Ectodermal cell (in vitro differentiated cells): Measurements from ENCODE around the gene ST6GAL2.

ENCODE experiments used
- H3K27ac ChIP-seq: 2 replicates; pipeline ENCODE4 v1.7.0; 2013; ENCODE audit warnings: mild to moderate bottlenecking, low read depth, low read length; ENCODE audit not compliant: insufficient read depth, poor library complexity, severe bottlenecking
- H3K27me3 ChIP-seq: 2 replicates; pipeline ENCODE4 v1.7.0; 2013; ENCODE audit warnings: mild to moderate bottlenecking, low read length; ENCODE audit not compliant: insufficient read depth, control insufficient read depth, poor library complexity, severe bottlenecking
- H3K36me3 ChIP-seq: one replicate; pipeline ENCODE4 v1.7.0; 2013; ENCODE audit warnings: low read length; ENCODE audit not compliant: control insufficient read depth, insufficient read depth
- H3K4me1 ChIP-seq: one replicate; pipeline ENCODE4 v1.7.0; 2013; ENCODE audit warnings: low read length; ENCODE audit not compliant: control insufficient read depth, insufficient read depth
- H3K4me3 ChIP-seq: 2 replicates; pipeline ENCODE4 v1.7.0; 2013; ENCODE audit warnings: low read depth, low read length, control low read depth; ENCODE audit not compliant: insufficient read depth
- H3K9me3 ChIP-seq: 2 replicates; pipeline ENCODE4 v1.7.0; 2013; ENCODE audit warnings: mild to moderate bottlenecking, low read length, moderate library complexity; ENCODE audit not compliant: control insufficient read depth
- WGBS, 2 experiments: methylation state at CpG; one replicate each; pipeline ENCODE4 v1.1.7; 2013; ENCODE audit warnings: missing lambda C conversion rate in 2 of 2; 5-methylcytosine and 5-hydroxymethylcytosine counted together

The ST6GAL2 gene

DNA sequence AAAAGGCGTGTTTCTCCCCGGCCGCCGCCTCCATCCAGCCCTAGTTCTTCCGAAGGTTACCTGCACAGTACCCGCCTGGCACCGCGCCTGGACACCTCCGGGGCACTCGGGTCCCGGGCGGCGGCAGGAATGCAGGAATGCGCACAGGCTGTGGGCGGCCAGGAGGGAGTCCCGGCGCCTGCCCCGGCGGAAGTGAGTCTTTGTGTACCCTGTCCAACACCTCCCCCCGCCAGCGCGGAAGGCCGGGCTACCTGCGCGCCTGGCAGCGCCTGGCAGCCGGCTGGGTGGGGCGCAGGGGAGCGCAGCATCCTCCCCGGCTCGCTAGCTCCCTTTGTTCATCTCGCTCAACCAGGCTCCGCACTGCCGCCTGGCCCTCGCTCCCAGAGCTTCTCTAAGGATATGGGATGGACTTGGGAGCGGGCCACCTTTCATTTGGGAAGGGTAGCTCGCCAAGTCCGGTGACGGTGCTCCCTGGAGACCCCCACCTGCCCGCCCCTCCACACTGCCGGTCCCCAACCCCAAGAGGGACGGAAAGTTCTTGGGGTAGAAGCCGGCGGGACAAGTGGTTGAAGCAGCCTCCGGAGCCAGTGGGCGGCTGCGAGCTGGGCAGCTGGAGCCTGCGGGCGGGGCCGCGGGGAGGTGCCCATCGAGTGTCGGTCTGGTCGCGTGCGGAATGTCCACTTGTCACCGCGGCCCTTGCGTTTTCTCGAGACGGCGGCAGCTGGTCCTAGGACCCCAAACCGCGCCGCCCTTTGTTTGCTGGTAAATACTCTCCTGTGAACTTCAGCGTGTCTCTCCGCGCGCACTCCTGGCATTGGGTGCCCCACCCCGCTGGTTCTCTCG, 1.2 kb upstream of the ST6GAL2 start:
- H3K27me3 ChIP-seq, result peaks cover 62% of the 10 kb centered on the region
- peaks cover 4% of the 10 kb centered on the region for H3K4me1 ChIP-seq
- no peak overlapping the region for H3K27ac ChIP-seq
- 1% methylated on average over 71 of the region's 71 CpGs for WGBS, 2 experiments
- H3K36me3 ChIP-seq, result no peaks in the 10 kb centered on the region
- no peaks in the 10 kb centered on the region for H3K9me3 ChIP-seq
- H3K4me3 ChIP-seq, result peak overlapping the region; percentile 76

DNA sequence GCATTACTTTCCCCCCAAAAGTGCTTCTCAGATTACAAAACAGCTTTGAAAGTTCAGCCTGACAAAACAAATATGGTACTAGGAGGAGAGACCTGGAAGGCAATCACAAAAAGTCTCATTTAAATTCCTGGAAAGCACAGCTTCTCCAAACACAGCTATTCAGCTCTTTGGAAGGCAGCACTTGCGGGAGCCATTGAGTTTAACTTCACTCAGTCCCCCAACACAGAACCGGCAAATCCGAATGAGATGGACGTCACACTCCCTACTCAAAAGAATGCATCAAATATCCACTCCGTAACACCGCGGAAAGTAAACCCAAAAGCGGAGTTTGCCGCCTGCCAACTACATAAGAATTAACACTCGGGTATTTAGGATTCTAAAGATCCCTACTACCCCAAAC, 638 bp downstream of the ST6GAL2 start:
- H3K27ac ChIP-seq, result no peak overlapping the region
- WGBS, 2 experiments, result 0% methylated on average over 10 of the region's 10 CpGs
- peaks cover 4% of the 10 kb centered on the region for H3K4me1 ChIP-seq
- H3K27me3 ChIP-seq, result peaks cover 60% of the 10 kb centered on the region
- peak overlapping the region; percentile 76 for H3K4me3 ChIP-seq
- H3K36me3 ChIP-seq, result no peaks in the 10 kb centered on the region
- H3K9me3 ChIP-seq, result no peaks in the 10 kb centered on the region

DNA sequence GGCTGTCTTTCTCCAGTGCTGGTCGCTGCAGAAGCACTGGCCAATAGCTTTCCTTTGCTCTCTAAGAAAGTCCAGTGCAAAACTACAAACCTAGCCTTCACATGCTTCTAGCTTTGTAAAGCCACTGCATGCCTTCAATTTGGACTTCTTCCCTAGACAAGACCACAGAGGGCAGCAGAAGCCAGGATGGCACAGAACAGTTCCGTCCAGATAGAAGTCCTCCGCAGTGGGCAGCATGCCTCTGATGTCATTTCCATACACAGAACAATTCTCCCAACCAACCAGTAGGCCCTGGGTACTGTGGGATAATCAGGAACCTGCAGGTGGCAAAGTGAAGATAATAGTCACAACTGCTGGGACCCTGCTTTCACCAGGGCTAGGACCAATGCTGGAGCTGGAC, 3.3 kb downstream of the ST6GAL2 start:
- Histone ChIP-seq H3K9me3 (no peaks in the 10 kb centered on the region), H3K27me3 (peaks cover 51% of the 10 kb centered on the region), H3K4me1 (peaks cover 4% of the 10 kb centered on the region), H3K4me3 (no peak overlapping the region), H3K36me3 (no peaks in the 10 kb centered on the region), H3K27ac (no peak overlapping the region)
- WGBS, 2 experiments, result 81 to 82% methylated on average over 3 of the region's 3 CpGs

DNA sequence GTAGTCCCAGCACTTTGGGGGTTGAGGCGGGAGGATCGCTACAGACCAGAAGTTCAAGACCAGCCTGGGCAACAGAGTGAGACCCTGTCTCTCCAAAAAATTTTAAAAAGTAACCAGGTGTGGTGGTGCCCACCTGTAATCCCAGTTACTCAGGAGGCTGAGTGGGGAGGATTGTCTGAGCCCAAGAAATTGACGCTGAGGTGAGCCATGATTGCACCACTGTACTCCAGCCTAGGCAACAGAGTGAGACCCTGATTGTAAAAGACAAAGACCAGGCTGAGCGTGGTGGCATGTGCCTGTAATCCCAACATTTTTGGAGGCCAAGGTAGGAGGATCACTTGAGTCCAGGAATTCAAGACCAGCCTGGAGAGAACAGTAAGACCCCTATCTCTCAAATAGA, 7.8 kb downstream of the ST6GAL2 start:
- Histone ChIP-seq H3K27me3 (peaks cover 7% of the 10 kb centered on the region), H3K4me3 (no peak overlapping the region), H3K27ac (no peak overlapping the region), H3K9me3 (no peaks in the 10 kb centered on the region), H3K36me3 (no peaks in the 10 kb centered on the region), H3K4me1 (no peaks in the 10 kb centered on the region)
- 92 to 96% methylated on average over 4 of the region's 4 CpGs for WGBS, 2 experiments

DNA sequence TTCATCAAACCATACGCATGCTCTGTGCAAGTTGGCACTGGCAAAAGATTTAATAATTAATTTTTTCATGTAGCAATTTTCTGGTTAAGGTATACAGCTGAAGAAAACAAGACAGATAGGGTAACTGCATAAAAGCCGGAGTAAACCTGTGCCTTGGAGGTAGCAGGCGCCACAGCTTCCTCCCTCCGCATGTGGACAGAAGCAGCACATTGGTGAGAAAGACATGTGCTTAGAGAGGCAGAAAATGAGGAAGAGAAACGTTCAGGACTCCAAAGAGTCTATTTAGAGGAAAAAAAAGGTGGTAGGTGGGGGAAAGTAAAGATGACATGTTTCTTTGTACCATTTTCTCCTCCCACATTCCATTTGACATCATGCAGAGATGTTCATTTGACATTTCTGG, 9.3 kb downstream of the ST6GAL2 start:
- WGBS, 2 experiments, result 89 to 92% methylated on average over 4 to 5 of the region's 5 CpGs
- H3K9me3 ChIP-seq, result no peaks in the 10 kb centered on the region
- no peaks in the 10 kb centered on the region for H3K27me3 ChIP-seq
- no peak overlapping the region for H3K27ac ChIP-seq
- no peaks in the 10 kb centered on the region for H3K36me3 ChIP-seq
- H3K4me1 ChIP-seq, result no peaks in the 10 kb centered on the region
- no peak overlapping the region for H3K4me3 ChIP-seq

DNA sequence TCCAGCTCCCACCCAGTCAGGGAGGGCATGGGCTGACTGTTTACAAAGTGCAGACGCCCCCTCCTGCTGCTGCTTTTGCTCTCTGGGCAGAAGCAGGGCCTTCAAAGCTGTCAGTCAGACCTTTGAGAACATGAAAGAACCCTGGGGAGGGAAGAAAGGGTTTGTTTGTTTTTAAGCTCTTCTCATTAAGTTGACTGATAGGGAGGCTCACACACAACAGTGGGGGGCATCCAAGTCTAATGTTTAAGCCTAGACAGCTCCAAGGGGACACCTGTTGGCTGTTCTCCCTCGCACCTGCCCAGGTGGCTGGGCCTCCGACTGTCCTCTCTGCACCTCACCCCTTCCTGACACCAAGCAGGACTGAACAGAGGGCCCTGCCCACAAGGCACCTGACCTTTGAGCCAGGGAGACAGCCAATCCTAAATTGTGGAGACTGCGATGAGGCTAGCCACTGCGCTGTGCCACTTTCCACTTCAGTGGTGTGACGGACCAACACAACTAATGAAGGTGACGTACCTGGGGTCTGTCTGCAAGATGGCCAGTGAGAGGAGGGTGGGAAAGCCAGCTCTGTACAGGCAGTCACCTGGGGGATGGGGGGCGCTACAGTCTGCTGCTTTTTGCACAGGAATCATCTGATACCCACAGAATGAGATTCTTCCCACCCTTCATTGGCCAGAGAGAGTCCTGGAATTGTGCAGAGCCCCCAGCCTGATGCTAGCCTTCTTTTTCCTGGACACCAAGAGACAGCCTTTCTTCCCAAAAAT, 16.3 kb downstream of the ST6GAL2 start:
- no peaks in the 10 kb centered on the region for H3K36me3 ChIP-seq
- H3K27me3 ChIP-seq, result peaks cover 31% of the 10 kb centered on the region
- H3K4me1 ChIP-seq, result peaks cover 39% of the 10 kb centered on the region
- WGBS, 2 experiments, result 52 to 54% methylated on average over 8 of the region's 8 CpGs
- H3K4me3 ChIP-seq, result no peak overlapping the region
- H3K9me3 ChIP-seq, result no peaks in the 10 kb centered on the region
- H3K27ac ChIP-seq, result no peak overlapping the region

DNA sequence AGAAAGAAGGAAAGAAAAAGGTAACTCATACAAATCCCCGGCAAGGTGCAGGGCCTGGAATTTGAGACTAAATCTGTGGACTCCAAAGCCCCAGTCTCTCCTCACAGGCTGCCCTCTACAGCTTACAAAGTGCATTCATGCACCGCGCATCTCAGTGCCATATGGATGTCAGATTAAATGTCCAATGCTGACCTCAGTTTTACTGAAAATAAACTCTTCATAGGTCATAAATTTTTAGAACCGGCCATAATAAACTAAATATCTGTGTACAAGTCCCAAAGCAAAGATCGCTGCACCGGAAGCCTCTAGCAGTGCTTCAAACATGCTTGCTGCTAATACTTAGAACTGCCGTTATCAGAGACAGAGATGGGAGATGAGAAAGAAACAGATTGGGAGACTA, 17.7 kb downstream of the ST6GAL2 start:
- Histone ChIP-seq H3K27ac (no peak overlapping the region), H3K27me3 (peaks cover 37% of the 10 kb centered on the region)
- 89% methylated on average over 7 of the region's 7 CpGs for WGBS, 2 experiments

DNA sequence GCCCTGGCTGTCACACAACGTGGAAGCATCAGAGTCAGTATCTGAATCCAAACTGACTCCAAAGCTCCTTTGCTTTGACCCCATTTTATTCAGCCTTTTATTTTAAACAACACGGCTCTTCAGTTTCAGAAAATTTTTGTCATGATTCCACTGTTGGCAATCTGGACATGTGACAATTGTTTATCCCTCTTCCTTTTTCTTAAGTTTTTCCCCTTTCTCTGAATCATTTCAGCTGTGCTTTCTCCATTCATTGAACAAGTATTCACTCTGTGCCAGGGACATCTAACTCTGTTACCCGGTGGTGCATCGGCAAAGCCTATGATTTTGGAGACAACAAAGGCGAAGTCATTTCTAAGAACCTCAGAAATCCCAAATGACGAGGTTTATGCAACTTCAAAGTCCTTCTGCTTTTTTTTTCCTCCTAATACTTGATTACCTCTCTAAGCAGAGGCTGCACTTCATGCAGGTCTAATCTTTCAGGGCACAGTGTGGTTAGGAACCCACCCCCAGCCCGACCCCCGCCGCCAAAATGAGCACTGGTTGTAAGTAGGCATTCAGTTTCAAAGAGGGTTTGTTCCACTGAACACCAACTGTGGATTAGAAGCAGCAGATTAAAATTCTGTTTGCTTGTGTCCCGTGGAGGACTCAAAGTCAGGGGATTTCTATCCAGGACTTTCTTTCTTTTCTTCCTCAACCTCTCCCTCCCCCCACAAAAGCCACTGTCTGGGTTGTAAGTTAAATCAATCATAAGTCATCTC, 18.6 kb downstream of the ST6GAL2 start:
- WGBS, 2 experiments, result 50 to 62% methylated on average over 9 to 10 of the region's 10 CpGs
- Histone ChIP-seq H3K4me1 (peaks cover 39% of the 10 kb centered on the region), H3K4me3 (no peak overlapping the region), H3K27me3 (peaks cover 37% of the 10 kb centered on the region), H3K27ac (no peak overlapping the region), H3K36me3 (no peaks in the 10 kb centered on the region), H3K9me3 (no peaks in the 10 kb centered on the region)

More for the DNA sequence above, 17.7 kb downstream of the ST6GAL2 start:
- Histone ChIP-seq H3K4me1 (peaks cover 39% of the 10 kb centered on the region), H3K36me3 (no peaks in the 10 kb centered on the region), H3K9me3 (no peaks in the 10 kb centered on the region), H3K4me3 (no peak overlapping the region)

DNA sequence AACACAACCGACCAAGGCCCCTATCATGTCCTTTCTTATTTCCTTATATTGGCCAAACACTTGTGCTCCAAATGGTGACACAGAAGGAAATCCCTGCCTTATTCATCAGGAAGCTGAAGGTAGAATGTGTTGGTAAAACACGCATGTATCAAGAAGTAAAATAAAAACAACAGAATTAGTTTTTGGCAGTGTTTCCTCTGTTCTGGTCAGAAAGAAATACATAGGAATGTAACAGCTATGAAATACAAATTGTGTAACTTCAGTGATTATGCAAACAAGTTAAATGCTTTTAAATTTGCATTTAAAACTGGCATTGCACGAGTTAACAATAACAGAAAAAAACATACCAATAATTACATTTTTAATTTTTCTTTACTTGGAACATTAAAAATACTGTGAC, 19.3 kb downstream of the ST6GAL2 start:
- Histone ChIP-seq H3K27me3 (peaks cover 37% of the 10 kb centered on the region), H3K36me3 (no peaks in the 10 kb centered on the region), H3K4me3 (no peak overlapping the region), H3K27ac (no peak overlapping the region), H3K9me3 (no peaks in the 10 kb centered on the region), H3K4me1 (peaks cover 39% of the 10 kb centered on the region)
- WGBS, 2 experiments, result 84 to 94% methylated on average over 2 of the region's 3 CpGs

DNA sequence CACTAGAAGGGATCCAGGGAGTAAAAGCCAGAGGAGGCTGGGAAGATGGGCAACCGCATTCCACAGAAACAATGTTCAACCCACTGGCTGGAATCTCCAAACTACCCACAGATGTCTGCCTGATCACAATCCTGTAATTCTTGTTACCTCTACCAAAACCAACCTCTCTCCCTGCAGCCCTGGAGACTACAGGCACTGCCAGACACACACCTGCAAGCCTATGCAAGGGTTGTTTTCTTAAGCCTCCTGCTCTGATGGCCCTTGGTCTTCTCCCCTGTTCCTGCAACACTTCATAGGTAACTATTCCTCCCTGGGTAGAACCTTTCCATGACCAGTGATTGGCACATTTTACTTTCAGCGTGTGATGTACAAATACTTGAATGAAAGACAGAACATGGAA, 21.9 kb downstream of the ST6GAL2 start:
- H3K27ac ChIP-seq, result no peak overlapping the region
- H3K9me3 ChIP-seq, result no peaks in the 10 kb centered on the region
- H3K4me1 ChIP-seq, result peaks cover 25% of the 10 kb centered on the region
- 95 to 96% methylated on average over 2 of the region's 2 CpGs for WGBS, 2 experiments
- no peaks in the 10 kb centered on the region for H3K36me3 ChIP-seq
- no peak overlapping the region for H3K4me3 ChIP-seq
- peaks cover 29% of the 10 kb centered on the region for H3K27me3 ChIP-seq
